Measurements from ENCODE around the gene MYCN.
"Not testable (repeated sequence)": the region's sequence is repeated elsewhere in the genome, so short reads cannot be mapped to it uniquely, and the experiment has no call there.

The MYCN gene

DNA sequence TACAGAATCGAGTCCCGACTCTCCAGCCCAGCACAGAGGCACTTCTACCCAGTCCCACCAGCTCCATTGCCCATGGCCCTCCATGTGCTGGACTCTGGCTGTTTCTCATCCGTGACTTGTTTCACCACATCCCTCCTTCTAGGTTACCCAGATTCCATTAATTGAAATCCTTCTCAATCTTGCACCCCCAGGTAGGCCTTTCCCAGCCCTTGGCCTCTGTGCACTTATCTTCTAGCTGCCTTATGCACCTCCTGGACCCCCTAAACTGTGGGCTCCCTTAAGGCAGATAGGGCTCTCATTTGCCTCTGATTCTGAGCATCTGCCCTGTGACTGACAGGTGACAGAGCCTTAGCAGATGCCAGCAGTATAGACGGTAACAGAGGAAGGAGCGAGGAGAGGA lies 9.2 kb downstream of the MYCN start:
- no peak for DNase-seq (ENCODE audit: extremely low read depth, low read depth)
- no peak for TF ChIP-seq CTCF (IDR thresholded peaks at IDR 0.05; ENCODE audit: low read depth, low read length, missing control alignments)

DNA sequence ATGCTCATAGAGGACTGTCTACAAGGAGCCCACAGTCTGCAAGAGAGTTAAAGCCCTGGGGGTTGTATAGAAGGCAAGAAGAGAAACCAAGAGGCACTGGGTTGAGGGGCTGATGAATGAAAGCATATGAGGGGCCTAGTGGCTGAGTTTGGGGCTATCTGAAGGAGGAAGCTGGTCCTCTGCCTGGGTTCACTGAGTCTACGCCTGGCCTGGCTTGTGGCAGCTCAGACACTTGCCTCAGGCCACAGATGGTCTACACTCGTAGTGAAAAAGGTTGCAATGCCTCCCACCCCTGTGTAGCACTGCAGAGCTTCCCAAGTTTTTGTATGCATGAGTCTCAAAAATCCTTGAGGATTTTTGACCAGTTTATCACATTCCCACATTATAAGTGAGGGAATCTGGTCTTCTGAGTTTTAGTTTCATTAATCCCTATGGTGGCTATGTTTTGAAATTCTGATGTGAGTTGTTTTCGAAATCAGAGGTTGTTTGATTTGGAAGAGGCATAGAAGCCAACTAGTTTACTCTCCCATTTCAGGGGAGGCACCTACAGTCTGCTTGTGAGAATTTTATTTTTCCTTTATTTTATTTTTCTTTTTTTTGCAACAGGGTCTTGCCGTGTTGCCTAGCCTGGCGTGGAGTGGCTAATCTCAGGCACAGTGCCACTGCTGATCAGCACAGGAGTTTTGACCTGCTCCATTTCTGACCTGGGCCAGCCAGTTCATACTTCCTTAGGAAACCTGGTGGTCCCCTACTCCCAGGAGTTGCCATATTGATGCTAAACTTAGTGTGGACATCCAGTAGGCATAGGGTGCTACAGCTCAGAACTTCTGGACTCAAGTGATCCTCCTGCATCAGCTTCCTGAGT lies 10.0 kb downstream of the MYCN start:
- no peak for TF ChIP-seq CTCF (IDR thresholded peaks at IDR 0.05; ENCODE audit: low read depth, low read length, missing control alignments)
- H3K4me3 ChIP-seq (replicated peaks; ENCODE audit: low read depth, low read length): no peak overlapping the region
- no peak for DNase-seq (ENCODE audit: extremely low read depth, low read depth)

More for the DNA sequence above, 9.2 kb downstream of the MYCN start:
- H3K4me3 ChIP-seq (replicated peaks; ENCODE audit: low read depth, low read length): no peak overlapping the region

DNA sequence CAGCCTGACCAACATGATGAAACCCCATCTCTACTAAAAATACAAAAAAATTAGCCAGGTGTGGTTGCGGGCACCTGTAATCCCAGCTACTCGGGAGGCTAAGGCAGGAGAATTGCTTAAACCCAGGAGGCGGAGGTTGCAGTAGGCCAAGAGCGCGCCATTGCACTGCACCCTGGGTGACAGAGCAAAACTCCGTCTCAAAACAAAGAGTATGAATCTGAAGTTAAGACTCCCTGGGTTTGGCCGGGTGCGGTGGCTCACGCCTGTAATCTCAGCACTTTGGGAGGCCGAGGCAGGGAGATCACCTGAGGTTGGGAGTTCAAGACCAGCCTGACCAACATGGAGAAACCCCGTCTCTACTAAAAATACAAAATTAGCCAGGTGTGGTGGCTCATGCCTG lies 11.6 kb downstream of the MYCN start:
- H3K4me3 ChIP-seq (replicated peaks; ENCODE audit: low read depth, low read length); DNase-seq (ENCODE audit: extremely low read depth, low read depth): not testable (repeated sequence)

- TF ChIP-seq CTCF (IDR thresholded peaks at IDR 0.05; ENCODE audit: low read depth, low read length, missing control alignments): no peak
- no peak overlapping the region for H3K4me3 ChIP-seq (replicated peaks; ENCODE audit: low read depth, low read length)
- DNase-seq (ENCODE audit: extremely low read depth, low read depth): no peak
These were observed 12.2 kb downstream of the MYCN start for GRCh38 chr2:15952451-15953146.

DNA sequence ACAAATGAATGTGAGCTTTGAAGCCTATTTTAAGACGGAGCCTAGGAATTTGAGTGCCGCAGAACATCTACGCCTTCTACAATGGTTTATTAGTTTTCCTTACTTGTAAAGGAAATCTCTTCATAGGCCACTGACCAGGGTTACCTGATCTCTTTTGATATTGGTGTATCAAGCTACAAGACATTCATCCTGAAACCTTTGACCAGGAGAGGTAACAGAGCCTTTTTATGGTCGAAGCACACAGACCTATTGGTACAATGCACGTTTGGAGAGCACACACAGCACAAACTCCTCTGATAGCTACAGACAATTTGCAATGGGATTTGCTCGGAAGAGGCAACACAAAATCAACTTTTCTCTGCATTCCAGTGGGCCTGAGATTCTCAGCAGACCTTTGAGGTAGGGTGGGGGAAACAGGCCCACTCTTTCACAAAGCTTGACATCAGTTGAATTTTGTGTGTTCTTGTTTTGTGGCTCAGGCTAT lies 12.8 kb downstream of the MYCN start:
- DNase-seq (ENCODE audit: extremely low read depth, low read depth): no peak
- no peak overlapping the region for H3K4me3 ChIP-seq (replicated peaks; ENCODE audit: low read depth, low read length)
- no peak for TF ChIP-seq CTCF (IDR thresholded peaks at IDR 0.05; ENCODE audit: low read depth, low read length, missing control alignments)

- no peak overlapping the region for H3K4me3 ChIP-seq (replicated peaks; ENCODE audit: low read depth, low read length)
- no peak for TF ChIP-seq CTCF (IDR thresholded peaks at IDR 0.05; ENCODE audit: low read depth, low read length, missing control alignments)
These were observed 13.7 kb downstream of the MYCN start for GRCh38 chr2:15953891-15954680.

More at GRCh38 chr2:15953891-15954680, 13.7 kb downstream of the MYCN start:
- DNase-seq (ENCODE audit: extremely low read depth, low read depth): no peak

All from HFF-Myc (cell line).